Body of pancreas (tissue), 4 donors: ENCODE results near the gene AMBRA1. TPM values are rescaled to one million over a fixed set of nuclear protein-coding genes. Genes with fewer than 3 reads are reported as not detected.

Experiments
- ATAC-seq: fragments of 150-250 bp; one replicate; pipeline ENCODE4 v1.9.1; 2016
- DNase-seq, 4 donors: peaks; one replicate each; pipeline ENCODE4 v3.0.0-alpha.2; 2019
- H3K27ac ChIP-seq, 4 donors: fragments of 200-600 bp; sonication (generic); 1 replicate in 3 of 4; 2 replicates in 1 of 4; pipeline versions ENCODE4 v1.5.1 to v1.6.1; 2016 to 2019; ENCODE audit warnings: mild to moderate bottlenecking in 1 of 4, mixed read lengths in 1 of 4, moderate library complexity in 1 of 4
- H3K27me3 ChIP-seq, 2 donors: fragments of 200-600 bp; sonication (generic); one replicate each; pipeline ENCODE4 v1.6.0; 2016; ENCODE audit warnings: mild to moderate bottlenecking in 1 of 2
- H3K36me3 ChIP-seq, 2 donors: fragments of 200-600 bp; sonication (generic); replicated peaks in 1 of 2; 2 replicates each; pipeline ENCODE4 v1.5.1; 2016; ENCODE audit warnings: low read depth in 2 of 2; ENCODE audit not compliant: insufficient read depth in 1 of 2
- H3K4me1 ChIP-seq: fragments of 200-600 bp; sonication (generic); one replicate; pipeline ENCODE4 v1.6.0; 2016
- H3K4me3 ChIP-seq, 2 donors: fragments of 200-600 bp; sonication (generic); 1 replicate in 1 of 2; 2 replicates in 1 of 2; pipeline ENCODE4 v1.5.1; 2016 to 2019
- H3K9me3 ChIP-seq, 3 donors: fragments of 200-600 bp; sonication (generic); 1 replicate in 2 of 3; 2 replicates in 1 of 3; pipeline ENCODE4 v1.5.1; 2016
- CTCF ChIP-seq, 7 experiments: fragments of 450-650 bp in 4 of 7; fragments of 200-600 bp in 3 of 7; sonication (generic) in 3 of 7; IDR thresholded peaks; one replicate each; pipeline ENCODE4 v1.5.1; 2016 to 2019; ENCODE audit warnings: antibody characterized with exemption in 7 of 7
- POLR2A ChIP-seq, 3 donors: fragments of 450-650 bp; IDR thresholded peaks; one replicate each; pipeline ENCODE4 v1.6.1; 2016; ENCODE audit warnings: antibody characterized with exemption in 3 of 3, mild to moderate bottlenecking in 2 of 3
- WGBS, 2 donors: methylation state at CpG; one replicate each; pipeline ENCODE4 v1.1.5; 2017; 5-methylcytosine and 5-hydroxymethylcytosine counted together
- intact Hi-C: fragments of 100-400 bp; cut with DNase I; formaldehyde crosslinking; loops from one replicate; pipeline ENCODE4 v1.15.1; 2023
- total RNA-seq, 2 donors: library from RNA; depleted of rRNA; stranded (reverse); fragments of >200 nt; gene quantifications; one replicate each; pipeline ENCODE4 v1.1.0, GENCODE V29; 2016

Gene AMBRA1
- total RNA-seq, 2 donors from 2014 or later, result 17.6 to 43.2 TPM

- Histone ChIP-seq H3K27me3 (no peaks in the 10 kb centered on the region), H3K27ac (no peak overlapping the region), H3K9me3 (no peaks in the 10 kb centered on the region), H3K4me1 (peaks cover 8% of the 10 kb centered on the region), H3K4me3 (no peak overlapping the region), H3K36me3 (no peaks in the 10 kb centered on the region)
- intact Hi-C loops, result no loop called here
- ATAC-seq (no peak), DNase-seq (no peak)
- TF ChIP-seq CTCF (IDR thresholded peaks at IDR 0.05) (no peak), POLR2A (IDR thresholded peaks at IDR 0.05) (no peak)
- WGBS, 2 donors, result 87% methylated on average over 6 of the region's 6 CpGs
These were observed 63.8 kb downstream of the AMBRA1 start for GRCh38 chr11:46529928-46530574.

GRCh38 chr11:46529095-46529905 lies 64.5 kb downstream of the AMBRA1 start:
- 52 to 57% methylated on average over 4 of the region's 4 CpGs for WGBS, 2 donors
- Histone ChIP-seq H3K27me3 (no peaks in the 10 kb centered on the region), H3K4me1 (peaks cover 8% of the 10 kb centered on the region), H3K27ac (no peak overlapping the region), H3K4me3 (no peak overlapping the region), H3K9me3 (no peaks in the 10 kb centered on the region), H3K36me3 (no peaks in the 10 kb centered on the region)
- peak; percentile 61 to 76 (median 64) for DNase-seq
- TF ChIP-seq CTCF (IDR thresholded peaks at IDR 0.05) (peak; percentile 68 to 91 (median 76)), POLR2A (IDR thresholded peaks at IDR 0.05) (no peak)
- intact Hi-C loops, result no loop called here
- ATAC-seq, result peak; percentile 47

GRCh38 chr11:46528445-46529094 lies 65.3 kb downstream of the AMBRA1 start:
- no peaks in the 10 kb centered on the region for H3K27me3 ChIP-seq
- ATAC-seq, result no peak
- no peaks in the 10 kb centered on the region for H3K9me3 ChIP-seq
- peaks cover 8% of the 10 kb centered on the region for H3K4me1 ChIP-seq
- intact Hi-C loops, result no loop called here
- no peaks in the 10 kb centered on the region for H3K36me3 ChIP-seq
- 66 to 73% methylated on average over 8 of the region's 8 CpGs for WGBS, 2 donors
- peak overlapping the region in 1 of 4 donors; percentile 24 for H3K27ac ChIP-seq
- DNase-seq, result no peak
- TF ChIP-seq POLR2A (IDR thresholded peaks at IDR 0.05) (no peak), CTCF (IDR thresholded peaks at IDR 0.05) (no peak)
- no peak overlapping the region for H3K4me3 ChIP-seq

- Histone ChIP-seq H3K27me3 (no peaks in the 10 kb centered on the region), H3K27ac (no peak overlapping the region), H3K4me1 (peaks cover 17% of the 10 kb centered on the region), H3K36me3 (no peaks in the 10 kb centered on the region), H3K4me3 (no peak overlapping the region), H3K9me3 (no peaks in the 10 kb centered on the region)
- 87 to 88% methylated on average over 1 of the region's 1 CpG for WGBS, 2 donors
- no peak for DNase-seq
- ATAC-seq, result no peak
- intact Hi-C loops, result no loop called here
- TF ChIP-seq CTCF (IDR thresholded peaks at IDR 0.05) (no peak), POLR2A (IDR thresholded peaks at IDR 0.05) (no peak)
These were observed 66.2 kb downstream of the AMBRA1 start for GRCh38 chr11:46527591-46528130.
